ENCODE measurements around the gene UBTD2. TPM values are rescaled to one million over a fixed set of nuclear protein-coding genes. Genes with fewer than 3 reads are reported as not detected.

UBTD2 gene
- total and polyA plus RNA-seq, 9 donors = 17.0 to 31.5 (median 28.6) TPM

- intact Hi-C loops (cut with DNase I) = no loop called here
- Histone ChIP-seq H3K4me1 (ENCODE audit: insufficient read depth) (no peaks in the 10 kb centered on the region), H3K27ac (no peak overlapping the region), H3K9me3 (no peaks in the 10 kb centered on the region), H3K36me3 (no peaks in the 10 kb centered on the region), H3K4me3 (no peak overlapping the region), H3K27me3 (no peaks in the 10 kb centered on the region)
- 74 to 81% (median 79%) methylated on average over 16 of the region's 16 CpGs for WGBS, 3 donors
- DNase-seq = no peak
- TF ChIP-seq EP300 (IDR thresholded peaks at IDR 0.05) = no peak
- no peak for TF ChIP-seq CTCF (IDR thresholded peaks at IDR 0.05)
- no peak for TF ChIP-seq POLR2A (IDR thresholded peaks at IDR 0.05)
Observed at GRCh38 chr5:172166030-172166826, 117.3 kb downstream of the UBTD2 start.

GRCh38 chr5:172165465-172165864 lies 118.1 kb downstream of the UBTD2 start:
- no peaks in the 10 kb centered on the region for H3K36me3 ChIP-seq
- intact Hi-C loops (cut with DNase I) = no loop called here
- WGBS, 3 donors = 87 to 94% (median 88%) methylated on average over 7 of the region's 7 CpGs
- no peaks in the 10 kb centered on the region for H3K9me3 ChIP-seq
- no peak for TF ChIP-seq POLR2A (IDR thresholded peaks at IDR 0.05)
- no peak for TF ChIP-seq CTCF (IDR thresholded peaks at IDR 0.05)
- no peak for TF ChIP-seq EP300 (IDR thresholded peaks at IDR 0.05)
- no peak overlapping the region for H3K4me3 ChIP-seq
- no peak overlapping the region for H3K27ac ChIP-seq
- no peak for DNase-seq
- H3K4me1 ChIP-seq (ENCODE audit: insufficient read depth) = no peaks in the 10 kb centered on the region
- H3K27me3 ChIP-seq = no peaks in the 10 kb centered on the region

- H3K27me3 ChIP-seq = no peaks in the 10 kb centered on the region
Observed at GRCh38 chr5:172164769-172165212, 118.8 kb downstream of the UBTD2 start.

GRCh38 chr5:172163346-172163745 lies 120.2 kb downstream of the UBTD2 start:
- DNase-seq = no peak
- Histone ChIP-seq H3K27me3 (no peaks in the 10 kb centered on the region), H3K4me3 (no peak overlapping the region), H3K4me1 (ENCODE audit: insufficient read depth) (no peaks in the 10 kb centered on the region), H3K27ac (no peak overlapping the region), H3K36me3 (no peaks in the 10 kb centered on the region), H3K9me3 (no peaks in the 10 kb centered on the region)
- TF ChIP-seq POLR2A (IDR thresholded peaks at IDR 0.05) (no peak), CTCF (IDR thresholded peaks at IDR 0.05) (no peak), EP300 (IDR thresholded peaks at IDR 0.05) (no peak)
- WGBS, 3 donors = 60 to 72% (median 61%) methylated on average over 4 of the region's 4 CpGs
- intact Hi-C loops (cut with DNase I) = no loop called here

More at GRCh38 chr5:172164769-172165212, 118.8 kb downstream of the UBTD2 start:
- intact Hi-C loops (cut with DNase I) = no loop called here
- no peaks in the 10 kb centered on the region for H3K4me1 ChIP-seq (ENCODE audit: insufficient read depth)
- H3K9me3 ChIP-seq = no peaks in the 10 kb centered on the region
- WGBS, 3 donors = 53 to 62% (median 57%) methylated on average over 13 of the region's 13 CpGs
- no peak overlapping the region for H3K4me3 ChIP-seq
- no peak overlapping the region for H3K27ac ChIP-seq
- TF ChIP-seq CTCF (IDR thresholded peaks at IDR 0.05) = no peak
- TF ChIP-seq POLR2A (IDR thresholded peaks at IDR 0.05) = no peak
- no peak for TF ChIP-seq EP300 (IDR thresholded peaks at IDR 0.05)
- H3K36me3 ChIP-seq = no peaks in the 10 kb centered on the region
- no peak for DNase-seq
